GM18868 (cell line): ENCODE measurements around the gene MAP2K7.
"Not testable (repeated sequence)": the region's sequence is repeated elsewhere in the genome, so short reads cannot be mapped to it uniquely, and the experiment has no call there.

Experiments
- ATAC-seq: cut with Tn5 transposase; IDR thresholded peaks from one replicate; pipeline ENCODE4 v1.9.1; 2021; ENCODE audit warnings: mild to moderate bottlenecking, moderate library complexity; ENCODE audit not compliant: unreplicated experiment

Gene MAP2K7

GRCh38 chr19:7903244-7904073 is at the start of gene MAP2K7:
MAP2K7 (plus strand) TSS chr19:7903877; CDS start chr19:7903945, 68 bp downstream.
- ATAC-seq, result peak; percentile 79

DNA sequence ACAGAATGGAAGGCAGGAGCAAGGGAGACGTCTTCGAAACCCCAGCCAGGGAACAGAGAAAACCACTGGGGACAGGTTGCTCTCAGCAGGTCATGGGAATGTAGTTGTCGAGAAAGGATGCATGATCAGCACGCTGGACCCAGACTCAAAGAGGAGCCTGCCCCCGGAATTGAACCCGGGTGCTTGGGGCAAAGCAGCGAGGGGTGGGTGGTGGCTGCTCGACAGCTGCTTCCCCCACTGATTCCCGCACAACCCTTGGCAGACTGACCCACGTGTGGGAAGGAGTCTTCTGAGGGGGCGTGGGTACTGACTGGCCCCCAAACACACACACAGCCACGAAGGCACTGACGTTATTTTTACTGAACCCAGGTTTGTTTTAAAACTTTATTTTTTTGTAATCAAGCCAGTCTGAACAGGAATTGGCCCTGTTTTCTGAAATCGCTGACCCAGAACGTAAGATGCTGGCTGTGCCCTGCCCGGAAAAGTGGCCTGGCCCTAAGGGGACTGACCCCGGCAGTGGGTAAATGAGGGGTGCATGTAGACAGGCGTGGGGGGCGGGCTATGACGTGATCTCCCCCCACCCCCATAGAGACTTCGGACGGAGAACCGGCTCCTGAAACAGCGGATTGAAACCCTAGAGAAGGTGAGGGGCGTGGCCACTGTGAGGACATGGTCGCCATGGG is 48.1 kb upstream of the MAP2K7 start:
- ATAC-seq, result no peak

GRCh38 chr19:7856109-7856591 is 47.5 kb upstream of the MAP2K7 start:
- no peak for ATAC-seq

GRCh38 chr19:7856679-7857663 is 46.7 kb upstream of the MAP2K7 start:
- no peak for ATAC-seq

GRCh38 chr19:7857727-7858108 is 46.0 kb upstream of the MAP2K7 start:
- no peak for ATAC-seq

- ATAC-seq, result no peak
Observed at GRCh38 chr19:7858109-7858770, 45.4 kb upstream of the MAP2K7 start.

- ATAC-seq, result not testable (repeated sequence)
Observed at GRCh38 chr19:7859087-7859486, 44.6 kb upstream of the MAP2K7 start.

- no peak for ATAC-seq
Observed at GRCh38 chr19:7859831-7860713, 43.6 kb upstream of the MAP2K7 start.

DNA sequence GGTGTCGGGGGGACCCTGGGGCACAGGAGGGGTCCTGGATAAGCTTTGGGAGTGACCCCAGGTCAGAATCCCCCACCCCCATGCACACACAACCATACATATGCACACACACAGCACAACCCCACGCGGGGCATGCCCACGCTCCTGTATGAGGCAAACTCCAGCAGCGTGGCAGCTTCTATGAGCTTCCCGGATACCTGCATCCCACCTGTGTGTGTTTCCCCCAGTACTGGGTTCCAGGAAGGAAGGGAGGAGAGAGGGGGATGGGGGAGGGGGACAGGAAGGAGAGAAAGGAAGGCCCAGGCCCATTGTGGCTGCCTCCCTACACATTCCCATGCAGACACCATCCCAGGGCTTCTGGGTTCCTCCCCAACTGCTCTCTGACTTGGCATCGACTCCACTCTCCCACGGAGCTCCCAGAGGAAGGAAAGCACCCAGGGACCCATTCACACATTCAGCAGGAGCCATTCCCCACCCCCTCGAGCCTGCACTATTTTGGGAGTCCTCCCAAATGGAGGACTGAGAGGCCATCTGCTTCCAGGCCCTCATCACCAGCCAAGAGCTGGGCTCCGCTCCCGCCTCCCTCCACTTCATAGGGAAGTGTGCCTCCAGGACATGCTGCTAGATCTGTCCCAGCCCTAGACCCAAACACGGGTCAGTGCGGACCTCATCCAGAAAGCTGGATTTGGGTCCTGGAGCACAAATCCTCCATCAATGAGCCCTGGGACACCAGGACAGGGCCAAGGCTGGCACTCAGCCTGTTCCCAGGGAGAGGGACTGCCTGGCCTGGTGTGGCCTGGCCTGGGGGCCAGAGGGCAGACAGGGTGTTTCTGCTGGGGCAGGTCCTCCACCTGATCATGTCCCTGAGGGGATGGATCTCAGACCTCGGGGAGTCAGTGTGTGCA is 42.7 kb upstream of the MAP2K7 start:
- no peak for ATAC-seq

DNA sequence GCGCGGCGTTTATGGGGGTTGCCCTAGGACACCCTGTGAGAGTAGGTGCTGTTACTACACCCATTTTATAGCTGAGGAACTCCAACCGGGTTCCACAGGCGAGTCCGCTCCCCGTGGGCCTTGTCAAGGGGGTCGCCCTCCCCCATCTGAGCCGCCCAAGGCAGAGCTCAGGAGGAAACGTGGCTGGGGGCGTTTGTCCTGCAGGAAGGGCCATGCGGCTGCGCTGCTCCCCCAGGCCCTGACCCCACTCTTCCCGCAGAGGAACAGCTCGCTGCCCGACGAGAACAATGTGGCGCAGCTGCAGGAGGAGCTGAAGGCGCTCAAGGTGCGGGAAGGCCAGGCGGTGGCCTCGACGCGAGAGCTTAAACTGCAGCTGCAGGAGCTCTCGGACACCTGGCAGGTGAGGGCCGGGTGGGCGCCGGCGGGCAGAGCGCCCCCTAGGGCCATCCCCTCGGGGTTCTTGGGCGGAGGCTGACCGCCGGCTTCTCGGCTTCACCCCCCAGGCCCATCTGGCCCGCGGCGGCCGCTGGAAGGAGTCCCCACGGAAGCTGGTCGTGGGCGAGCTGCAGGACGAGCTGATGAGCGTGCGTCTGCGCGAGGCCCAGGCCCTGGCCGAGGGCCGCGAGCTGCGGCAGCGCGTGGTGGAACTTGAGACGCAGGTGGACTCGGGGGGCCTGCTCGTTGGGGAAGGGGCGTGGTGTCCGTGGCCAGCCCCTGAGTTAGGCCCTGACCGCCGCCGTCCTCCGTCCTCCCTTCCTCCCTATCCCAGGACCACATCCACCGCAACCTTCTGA is 41.9 kb upstream of the MAP2K7 start:
- no peak for ATAC-seq

GRCh38 chr19:7862413-7862951 is 41.2 kb upstream of the MAP2K7 start:
- ATAC-seq, result no peak

DNA sequence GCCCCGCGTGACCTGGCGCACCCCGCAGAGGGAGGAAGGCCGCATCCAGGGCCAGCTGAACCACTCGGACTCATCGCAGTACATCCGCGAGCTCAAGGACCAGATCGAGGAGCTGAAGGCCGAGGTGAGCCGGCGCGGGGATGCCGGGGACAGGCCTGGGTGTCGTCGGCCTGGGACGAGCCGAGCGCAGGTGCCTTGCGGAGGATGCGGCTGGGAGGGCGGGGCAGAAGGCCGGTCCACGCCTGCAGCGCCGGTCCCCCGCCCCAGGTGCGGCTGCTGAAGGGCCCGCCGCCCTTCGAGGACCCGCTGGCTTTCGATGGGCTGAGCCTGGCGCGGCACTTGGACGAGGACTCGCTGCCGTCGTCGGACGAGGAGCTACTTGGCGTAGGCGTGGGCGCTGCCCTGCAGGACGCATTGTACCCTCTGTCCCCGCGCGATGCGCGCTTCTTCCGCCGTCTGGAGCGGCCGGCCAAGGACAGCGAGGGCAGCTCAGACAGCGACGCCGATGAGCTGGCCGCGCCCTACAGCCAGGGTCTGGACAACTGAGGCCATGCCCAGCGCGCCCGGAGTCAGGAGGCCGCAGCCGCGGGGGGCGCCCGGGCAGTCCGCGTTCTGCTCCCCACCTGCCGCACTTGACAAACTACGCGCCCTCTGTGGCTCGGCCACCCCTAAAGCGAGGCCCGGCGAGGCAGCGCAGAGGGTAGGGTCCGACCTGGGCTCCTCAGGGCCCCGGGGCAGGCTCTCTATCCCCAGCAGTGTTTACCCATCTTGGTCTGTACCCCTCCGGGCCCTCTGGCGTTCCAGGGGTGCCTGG is 40.3 kb upstream of the MAP2K7 start:
- no peak for ATAC-seq

DNA sequence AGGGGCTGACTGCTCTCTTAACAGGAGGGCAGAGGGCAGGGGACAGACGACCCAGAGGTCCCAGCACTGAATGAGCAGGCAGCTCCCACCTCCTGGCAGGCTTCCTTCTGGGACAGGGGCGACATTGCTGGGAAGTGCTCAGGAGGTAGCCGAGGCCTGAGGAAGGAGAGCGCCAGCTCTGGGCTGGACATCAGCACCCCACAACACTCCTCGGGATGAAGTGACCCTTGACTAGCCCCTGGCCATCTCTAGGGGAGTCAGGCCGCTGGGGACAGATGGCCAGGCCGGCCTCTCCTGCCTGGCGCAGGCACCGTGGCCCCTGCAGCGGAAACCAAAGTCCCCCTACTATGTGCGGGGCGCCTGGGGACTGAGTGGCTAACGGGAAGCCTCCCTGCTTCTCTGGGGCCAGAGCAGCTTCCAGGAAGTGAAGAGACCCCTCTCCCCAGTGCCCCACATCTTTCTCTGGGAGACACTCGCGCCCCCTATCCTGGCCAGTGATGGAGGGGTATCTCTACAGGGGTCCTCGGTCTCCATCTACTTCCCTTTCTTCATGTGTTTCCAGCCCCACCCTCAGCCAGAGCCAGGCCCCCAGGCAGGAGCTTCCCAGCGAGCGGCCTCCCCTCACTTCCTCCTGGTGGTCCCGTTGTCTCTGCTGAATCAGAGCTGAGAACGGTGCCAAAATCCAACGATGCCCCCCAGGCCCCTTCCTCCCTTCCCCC is 39.5 kb upstream of the MAP2K7 start:
- no peak for ATAC-seq

GRCh38 chr19:7864690-7865074 is 39.0 kb upstream of the MAP2K7 start:
- ATAC-seq, result no peak

DNA sequence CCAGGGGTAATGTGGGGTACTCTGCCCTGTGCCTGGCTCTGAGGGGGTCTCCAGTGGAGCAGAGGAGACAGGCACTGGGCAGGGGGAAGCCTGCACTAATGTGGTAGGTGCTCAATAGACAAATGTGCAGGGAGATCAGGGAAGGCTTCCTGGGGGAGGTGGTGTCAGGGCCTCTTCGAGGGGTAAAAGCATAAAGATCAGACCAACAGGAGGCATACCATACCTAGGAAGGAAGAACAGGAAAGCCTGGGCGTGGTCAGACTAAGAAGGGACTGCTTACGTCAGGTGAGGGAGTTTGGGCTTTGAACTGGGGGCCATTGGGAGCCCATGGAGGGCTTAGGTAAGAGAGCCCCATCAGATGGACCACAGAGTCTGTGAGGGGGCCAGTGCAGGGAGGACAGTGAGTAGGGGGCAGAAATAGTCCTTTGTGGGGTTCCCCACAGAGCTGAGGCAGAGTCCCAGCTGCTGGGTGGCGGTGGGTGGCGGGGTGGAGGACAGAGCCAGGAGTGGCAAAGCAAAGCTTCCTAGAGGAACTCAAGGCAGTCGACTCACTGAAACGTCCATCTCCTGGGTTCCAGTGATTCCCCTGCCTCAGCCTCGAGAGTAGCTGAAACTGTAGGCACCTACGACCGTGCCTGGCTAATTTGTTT is 38.3 kb upstream of the MAP2K7 start:
- ATAC-seq, result no peak
